NB4 (cell line): ENCODE measurements around the gene VRK3.
"Not testable (repeated sequence)": the region's sequence is repeated elsewhere in the genome, so short reads cannot be mapped to it uniquely, and the experiment has no call there.

Source experiments
- DNase-seq: peaks from one replicate; pipeline ENCODE4 v3.0.0; 2010; ENCODE audit warnings: low read depth
- H3K4me3 ChIP-seq: one replicate; pipeline ENCODE4 v1.5.1; 2011; ENCODE audit warnings: mild to moderate bottlenecking, low read depth, low read length, moderate library complexity
- CTCF ChIP-seq: IDR thresholded peaks from one replicate; pipeline ENCODE4 v1.5.1; 2012; ENCODE audit warnings: low read depth, low read length
- MAX ChIP-seq: IDR thresholded peaks from 2 replicates; pipeline ENCODE4 v1.6.1; 2011; ENCODE audit warnings: low read depth, low read length
- MYC ChIP-seq: IDR thresholded peaks from 2 replicates; pipeline ENCODE4 v1.6.1; 2011; ENCODE audit warnings: low read depth, low read length
- POLR2A ChIP-seq: IDR thresholded peaks from 2 replicates; pipeline ENCODE4 v1.6.1; 2011; ENCODE audit warnings: mild to moderate bottlenecking; ENCODE audit not compliant: insufficient read length; ENCODE audit errors: extremely low read depth

VRK3 gene

GRCh38 chr19:49951806-49952478 lies 73.2 kb downstream of the VRK3 start:
- H3K4me3 ChIP-seq, result no peak overlapping the region
- TF ChIP-seq MYC (no peak), MAX (no peak), POLR2A (no peak), CTCF (no peak)
- DNase-seq, result no peak

GRCh38 chr19:49950956-49951526 lies 74.1 kb downstream of the VRK3 start:
- H3K4me3 ChIP-seq, result no peak overlapping the region
- TF ChIP-seq MAX (no peak), CTCF (no peak), POLR2A (no peak), MYC (no peak)
- DNase-seq, result no peak

- H3K4me3 ChIP-seq, result no peak overlapping the region
- DNase-seq, result no peak
- TF ChIP-seq CTCF, result no peak
- TF ChIP-seq MAX, result no peak
- TF ChIP-seq POLR2A, result no peak
- no peak for TF ChIP-seq MYC
Measured at GRCh38 chr19:49950590-49950948, 74.6 kb downstream of the VRK3 start.

GRCh38 chr19:49949742-49950589 lies 75.2 kb downstream of the VRK3 start:
- DNase-seq, result peak; percentile 59
- no peak overlapping the region for H3K4me3 ChIP-seq
- TF ChIP-seq MYC (no peak), MAX (no peak), CTCF (no peak), POLR2A (no peak)

GRCh38 chr19:49946415-49946814 lies 78.8 kb downstream of the VRK3 start:
- DNase-seq, result no peak
- TF ChIP-seq POLR2A (no peak), CTCF (no peak), MYC (no peak), MAX (no peak)
- no peak overlapping the region for H3K4me3 ChIP-seq

GRCh38 chr19:49944567-49944966 lies 80.6 kb downstream of the VRK3 start:
- H3K4me3 ChIP-seq, DNase-seq: not testable (repeated sequence)
